Vagina (tissue), 2 donors: ENCODE data around the gene MPC1. TPM values are rescaled to one million over a fixed set of nuclear protein-coding genes. Genes with fewer than 3 reads are reported as not detected.

Experiments
- DNase-seq, 2 donors: peaks; one replicate each; pipeline ENCODE4 v3.0.0-alpha.2; 2017; ENCODE audit errors: extremely low spot score in 2 of 2
- H3K27ac ChIP-seq: fragments of 200-600 bp; sonication (generic); one replicate; pipeline ENCODE4 v1.5.1; 2019
- H3K27me3 ChIP-seq: fragments of 200-600 bp; sonication (generic); one replicate; pipeline ENCODE4 v1.5.1; 2019
- H3K36me3 ChIP-seq, 2 donors: fragments of 200-600 bp; sonication (generic); one replicate each; pipeline ENCODE4 v1.5.1; 2017 to 2019
- H3K4me1 ChIP-seq: fragments of 200-600 bp; sonication (generic); one replicate; pipeline ENCODE4 v1.5.1; 2019
- H3K4me3 ChIP-seq, 2 donors: fragments of 200-600 bp; sonication (generic); 1 replicate in 1 of 2; 2 replicates in 1 of 2; pipeline ENCODE4 v1.5.1; 2016 to 2019
- H3K9me3 ChIP-seq: fragments of 200-600 bp; sonication (generic); one replicate; pipeline ENCODE4 v1.5.1; 2019
- POLR2A ChIP-seq, 2 donors: fragments of 450-650 bp; IDR thresholded peaks; one replicate each; pipeline ENCODE4 v1.6.1; 2017; ENCODE audit warnings: antibody characterized with exemption in 2 of 2, mild to moderate bottlenecking in 2 of 2, moderate library complexity in 2 of 2
- POLR2AphosphoS5 ChIP-seq, 2 donors: sonication (generic); formaldehyde crosslinking; IDR thresholded peaks; one replicate each; pipeline ENCODE4 v1.9.0; 2017; ENCODE audit warnings: antibody characterized with exemption in 2 of 2, mild to moderate bottlenecking in 2 of 2, low read depth in 1 of 2; ENCODE audit not compliant: insufficient read depth in 1 of 2
- intact Hi-C: fragments of 100-400 bp; cut with DNase I; formaldehyde crosslinking; loops from one replicate; pipeline ENCODE4 v1.15.1; 2023
- total RNA-seq: library from RNA; depleted of rRNA; stranded (reverse); fragments of >200 nt; gene quantifications from one replicate; pipeline ENCODE4 v1.2.3, GENCODE V29; 2016
- TF ChIP-seq, protein P1 (sequence below), 3 experiments: fragments of 450-650 bp in 2 of 3; fragments of 200-600 bp in 1 of 3; sonication (generic) in 1 of 3; IDR thresholded peaks; one replicate each; pipeline ENCODE4 v1.5.1; 2017 to 2019; ENCODE audit warnings: antibody characterized with exemption in 3 of 3, mild to moderate bottlenecking in 2 of 3, moderate library complexity in 2 of 3

Gene MPC1
- total RNA-seq, 1 donor from 2014 or later: 44.0 TPM

DNA sequence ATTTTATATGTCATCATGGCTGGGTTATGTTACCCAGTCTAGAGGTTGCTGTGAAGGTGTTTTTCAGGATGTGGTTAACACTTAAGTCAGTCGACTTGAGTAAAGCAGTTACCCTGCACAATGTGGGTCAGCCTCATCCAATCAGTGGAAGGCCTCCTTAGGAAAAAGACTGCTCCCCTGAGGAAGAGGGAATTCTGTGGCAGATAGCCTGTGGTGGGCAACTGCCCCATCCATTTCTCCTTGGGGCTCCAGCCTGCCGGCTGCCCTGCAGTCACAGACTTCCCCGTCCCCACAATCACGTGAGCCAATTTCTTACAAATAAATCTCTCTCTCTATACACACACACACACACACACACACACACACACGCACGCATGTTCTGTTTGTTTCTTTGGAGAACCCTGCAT lies 34.5 kb upstream of the MPC1 start:
- Histone ChIP-seq H3K36me3 (peaks cover 0 to 43% of the 10 kb centered on the region in 2 donors), H3K27me3 (no peaks in the 10 kb centered on the region), H3K4me1 (no peaks in the 10 kb centered on the region), H3K27ac (no peak overlapping the region), H3K9me3 (no peaks in the 10 kb centered on the region), H3K4me3 (no peak overlapping the region)
- intact Hi-C loops: no loop called here
- no peak for DNase-seq
- no peak for TF ChIP-seq POLR2AphosphoS5 (IDR thresholded peaks at IDR 0.05; ENCODE audit: insufficient read depth in 1 of 2, low read depth in 1 of 2)
- TF ChIP-seq, protein P1, sequence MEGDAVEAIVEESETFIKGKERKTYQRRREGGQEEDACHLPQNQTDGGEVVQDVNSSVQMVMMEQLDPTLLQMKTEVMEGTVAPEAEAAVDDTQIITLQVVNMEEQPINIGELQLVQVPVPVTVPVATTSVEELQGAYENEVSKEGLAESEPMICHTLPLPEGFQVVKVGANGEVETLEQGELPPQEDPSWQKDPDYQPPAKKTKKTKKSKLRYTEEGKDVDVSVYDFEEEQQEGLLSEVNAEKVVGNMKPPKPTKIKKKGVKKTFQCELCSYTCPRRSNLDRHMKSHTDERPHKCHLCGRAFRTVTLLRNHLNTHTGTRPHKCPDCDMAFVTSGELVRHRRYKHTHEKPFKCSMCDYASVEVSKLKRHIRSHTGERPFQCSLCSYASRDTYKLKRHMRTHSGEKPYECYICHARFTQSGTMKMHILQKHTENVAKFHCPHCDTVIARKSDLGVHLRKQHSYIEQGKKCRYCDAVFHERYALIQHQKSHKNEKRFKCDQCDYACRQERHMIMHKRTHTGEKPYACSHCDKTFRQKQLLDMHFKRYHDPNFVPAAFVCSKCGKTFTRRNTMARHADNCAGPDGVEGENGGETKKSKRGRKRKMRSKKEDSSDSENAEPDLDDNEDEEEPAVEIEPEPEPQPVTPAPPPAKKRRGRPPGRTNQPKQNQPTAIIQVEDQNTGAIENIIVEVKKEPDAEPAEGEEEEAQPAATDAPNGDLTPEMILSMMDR (IDR thresholded peaks at IDR 0.05): no peak
- TF ChIP-seq POLR2A (IDR thresholded peaks at IDR 0.05): no peak

DNA sequence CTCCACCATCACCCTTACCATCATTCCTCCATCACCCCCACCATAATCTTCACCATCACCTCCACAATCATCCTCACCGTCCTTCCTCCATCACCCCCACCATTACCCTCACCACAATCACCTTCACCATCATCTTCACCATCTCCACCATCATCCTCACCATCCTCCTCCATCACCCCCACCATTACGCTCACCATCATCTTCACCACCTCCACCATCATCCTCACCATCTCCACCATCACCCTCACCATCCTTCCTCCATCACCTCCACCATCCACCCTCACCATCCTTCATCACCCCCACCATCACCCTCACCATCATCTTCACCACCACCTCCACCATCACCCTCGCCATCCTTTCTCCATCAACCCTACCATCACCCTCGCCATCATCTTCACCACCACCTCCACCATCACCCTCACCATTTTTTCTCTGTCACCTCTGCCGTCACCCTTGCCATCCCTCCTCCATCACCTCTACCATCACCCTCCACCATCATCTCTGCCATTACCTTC lies 33.1 kb upstream of the MPC1 start:
- DNase-seq: no peak

DNA sequence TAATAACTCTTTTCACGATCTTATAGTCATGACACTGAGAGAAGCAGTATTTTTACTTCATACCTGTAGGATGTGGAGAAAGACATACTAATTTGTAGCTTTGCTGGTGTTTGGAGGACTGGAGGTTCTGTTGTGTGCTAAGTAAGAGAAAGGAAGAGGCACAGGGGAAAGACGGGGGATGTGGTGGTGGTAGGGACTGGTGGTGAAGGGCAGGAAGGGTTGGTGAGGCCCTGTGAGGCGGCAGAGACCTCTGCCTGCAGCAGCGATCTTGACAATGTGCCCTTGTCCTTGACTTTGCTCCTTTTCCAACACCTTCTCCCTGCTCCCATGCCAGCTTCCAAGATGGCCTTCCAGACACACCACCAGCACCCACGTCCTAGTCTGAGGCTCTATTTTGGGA lies 32.6 kb upstream of the MPC1 start:
- no peak for DNase-seq
- H3K4me3 ChIP-seq: no peak overlapping the region
- intact Hi-C loops: no loop called here
- peaks cover 0 to 41% of the 10 kb centered on the region in 2 donors for H3K36me3 ChIP-seq
- no peak overlapping the region for H3K27ac ChIP-seq
- TF ChIP-seq, protein P1 (IDR thresholded peaks at IDR 0.05): no peak
- TF ChIP-seq POLR2AphosphoS5 (IDR thresholded peaks at IDR 0.05; ENCODE audit: insufficient read depth in 1 of 2, low read depth in 1 of 2): no peak
- TF ChIP-seq POLR2A (IDR thresholded peaks at IDR 0.05): no peak
- no peaks in the 10 kb centered on the region for H3K4me1 ChIP-seq
- no peaks in the 10 kb centered on the region for H3K9me3 ChIP-seq
- H3K27me3 ChIP-seq: no peaks in the 10 kb centered on the region

More for the DNA sequence above, 33.1 kb upstream of the MPC1 start:
- intact Hi-C loops: no loop called here
- H3K27me3 ChIP-seq: no peaks in the 10 kb centered on the region
- H3K36me3 ChIP-seq: peaks cover 0 to 43% of the 10 kb centered on the region in 2 donors
- H3K9me3 ChIP-seq: no peaks in the 10 kb centered on the region
- no peaks in the 10 kb centered on the region for H3K4me1 ChIP-seq
- TF ChIP-seq POLR2AphosphoS5 (IDR thresholded peaks at IDR 0.05; ENCODE audit: insufficient read depth in 1 of 2, low read depth in 1 of 2): no peak
- no peak overlapping the region for H3K4me3 ChIP-seq
- no peak overlapping the region for H3K27ac ChIP-seq

DNA sequence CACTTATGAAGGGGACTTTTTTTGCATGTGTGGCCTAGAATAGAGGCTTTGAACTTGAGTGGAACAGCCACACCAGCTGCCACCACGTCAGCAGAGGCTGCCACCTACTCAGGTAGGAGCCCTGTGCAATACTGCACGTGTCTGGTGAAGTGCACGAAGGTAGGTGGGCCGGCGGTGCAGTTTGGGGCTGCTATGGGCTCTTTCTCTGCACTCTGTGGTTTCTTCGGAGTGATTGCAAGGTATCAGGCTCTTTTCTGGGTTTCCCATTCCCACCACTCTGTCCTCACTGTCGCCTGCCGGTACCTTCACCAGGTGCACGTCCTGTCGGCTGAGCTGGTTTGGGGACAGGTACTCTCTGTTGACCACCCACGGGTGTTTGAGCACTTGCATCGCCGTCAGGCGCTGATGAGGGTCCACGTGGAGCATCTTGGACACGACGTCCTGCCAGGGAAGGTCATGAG lies 30.8 kb upstream of the MPC1 start:
- H3K27me3 ChIP-seq: no peaks in the 10 kb centered on the region
- intact Hi-C loops: no loop called here
- DNase-seq: no peak
- no peak overlapping the region for H3K27ac ChIP-seq
- H3K4me1 ChIP-seq: no peaks in the 10 kb centered on the region
- peaks cover 0 to 30% of the 10 kb centered on the region in 2 donors for H3K36me3 ChIP-seq
- H3K9me3 ChIP-seq: no peaks in the 10 kb centered on the region
- TF ChIP-seq POLR2A (IDR thresholded peaks at IDR 0.05) (no peak), POLR2AphosphoS5 (IDR thresholded peaks at IDR 0.05; ENCODE audit: insufficient read depth in 1 of 2, low read depth in 1 of 2) (no peak)
- TF ChIP-seq, protein P1 (IDR thresholded peaks at IDR 0.05): no peak
- no peak overlapping the region for H3K4me3 ChIP-seq

DNA sequence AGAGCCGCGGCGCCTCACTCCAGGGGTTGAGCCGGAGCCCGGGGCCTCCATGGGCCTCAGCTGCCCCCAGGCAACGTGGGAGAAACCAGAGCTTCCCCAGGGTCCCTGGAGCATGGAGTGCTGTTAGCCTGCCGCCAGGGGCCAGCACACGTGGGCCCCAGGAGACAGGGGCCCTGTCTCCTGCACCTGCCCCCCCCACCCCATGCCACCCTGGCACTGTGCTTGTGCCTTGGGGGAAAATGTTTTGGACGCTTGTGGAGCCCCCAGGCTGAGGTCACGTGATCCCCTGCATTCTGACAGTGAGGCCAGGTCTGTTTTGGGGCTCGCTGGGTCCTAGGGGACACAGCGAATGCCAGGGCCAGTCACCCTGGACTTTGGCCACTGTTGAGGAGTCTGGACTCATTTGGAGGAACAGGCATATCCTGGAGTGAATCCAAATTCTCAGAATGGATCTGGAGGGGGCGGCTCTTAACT lies 30.2 kb upstream of the MPC1 start:
- TF ChIP-seq POLR2AphosphoS5 (IDR thresholded peaks at IDR 0.05; ENCODE audit: insufficient read depth in 1 of 2, low read depth in 1 of 2) (no peak), POLR2A (IDR thresholded peaks at IDR 0.05) (no peak)
- TF ChIP-seq, protein P1 (IDR thresholded peaks at IDR 0.05): no peak
- no peaks in the 10 kb centered on the region for H3K27me3 ChIP-seq
- H3K27ac ChIP-seq: no peak overlapping the region
- H3K4me3 ChIP-seq: no peak overlapping the region
- no peaks in the 10 kb centered on the region for H3K4me1 ChIP-seq
- no peaks in the 10 kb centered on the region for H3K9me3 ChIP-seq
- intact Hi-C loops: no loop called here
- H3K36me3 ChIP-seq: peaks cover 0 to 24% of the 10 kb centered on the region in 2 donors
- DNase-seq: no peak
